WTC11 (cell line): Measurements from ENCODE around the gene PPP3R1. TPM values are rescaled to one million over a fixed set of nuclear protein-coding genes. Genes with fewer than 3 reads are reported as not detected.

ENCODE experiments used
- ATAC-seq: fragments of 200-7000 bp; cut with Tn5 transposase; 2 replicates; pipeline ENCODE4 v1.10.0; 2021; ENCODE audit warnings: mild to moderate bottlenecking, moderate library complexity
- CTCF ChIA-PET: fragments of 300-600 bp; sonication (Branson Sonifier 250); formaldehyde crosslinking; loops from one replicate; lab custom pipeline; 2021; ENCODE audit warnings: antibody characterized with exemption; lab: Charles Lee
- POLR2A ChIA-PET: fragments of 350-600 bp; sonication (Branson Sonifier 250); formaldehyde crosslinking; loops from one replicate; lab custom pipeline; 2021; ENCODE audit warnings: antibody characterized with exemption; lab: Charles Lee
- DNase-seq: peaks from one replicate; pipeline ENCODE4 v3.0.0; 2021; ENCODE audit warnings: low spot score
- H3K27ac Mint-ChIP-seq: 2 replicates; pipeline ENCODE4 v1.8.0; 2021; ENCODE audit warnings: mixed read lengths
- H3K27me3 Mint-ChIP-seq: 2 replicates; pipeline ENCODE4 v1.8.0; 2021; ENCODE audit warnings: low read depth, mild to moderate bottlenecking, moderate library complexity, mixed read lengths
- H3K36me3 Mint-ChIP-seq: 2 replicates; pipeline ENCODE4 v1.8.0; 2021; ENCODE audit warnings: mixed read lengths
- H3K4me1 Mint-ChIP-seq: 2 replicates; pipeline ENCODE4 v1.8.0; 2022; ENCODE audit warnings: mixed read lengths
- H3K4me3 Mint-ChIP-seq: 2 replicates; pipeline ENCODE4 v1.8.0; 2021; ENCODE audit warnings: mild to moderate bottlenecking, moderate library complexity, mixed read lengths
- H3K9me3 Mint-ChIP-seq: 2 replicates; pipeline ENCODE4 v1.8.0; 2021; ENCODE audit warnings: mixed read lengths
- CREB1 ChIP-seq: sonication (generic); formaldehyde crosslinking; IDR thresholded peaks from 2 replicates; pipeline ENCODE4 v1.8.0; 2023; ENCODE audit warnings: mild to moderate bottlenecking, missing genetic modification reagents
- ERG ChIP-seq: fragments of 250-450 bp; sonication (Bioruptor Pico); IDR thresholded peaks from 2 replicates; pipeline ENCODE4 v1.8.0; 2021; ENCODE audit warnings: mild to moderate bottlenecking
- FOXK1 ChIP-seq: sonication (generic); formaldehyde crosslinking; IDR thresholded peaks from 2 replicates; pipeline ENCODE4 v1.8.0; 2022; ENCODE audit warnings: mild to moderate bottlenecking, moderate library complexity, missing genetic modification reagents
- GRHL2 ChIP-seq: fragments of 250-450 bp; sonication (Bioruptor Pico); IDR thresholded peaks from 2 replicates; pipeline ENCODE4 v1.8.0; 2022; ENCODE audit warnings: mild to moderate bottlenecking, moderate library complexity; ENCODE audit not compliant: insufficient replicate concordance, severe bottlenecking
- JAZF1 ChIP-seq: fragments of 250-450 bp; sonication (Bioruptor Pico); IDR thresholded peaks from 2 replicates; pipeline ENCODE4 v1.9.0; 2021; ENCODE audit warnings: moderate library complexity, mild to moderate bottlenecking, inconsistent platforms
- PRDM15 ChIP-seq: sonication (generic); formaldehyde crosslinking; IDR thresholded peaks from 2 replicates; pipeline ENCODE4 v1.8.0; 2022; ENCODE audit warnings: missing genetic modification reagents
- TCF7 ChIP-seq: sonication (generic); formaldehyde crosslinking; IDR thresholded peaks from 2 replicates; pipeline ENCODE4 v1.8.0; 2022; ENCODE audit warnings: mild to moderate bottlenecking, low read depth, missing genetic modification reagents, moderate library complexity
- ZBTB43 ChIP-seq: sonication (generic); formaldehyde crosslinking; IDR thresholded peaks from 2 replicates; pipeline ENCODE4 v1.8.1; 2023; ENCODE audit warnings: mild to moderate bottlenecking, missing genetic modification reagents
- ZNF121 ChIP-seq: sonication (generic); formaldehyde crosslinking; IDR thresholded peaks from 2 replicates; pipeline ENCODE4 v1.8.0; 2023; ENCODE audit warnings: missing genetic modification reagents
- ZNF219 ChIP-seq: sonication (generic); formaldehyde crosslinking; IDR thresholded peaks from 2 replicates; pipeline ENCODE4 v1.8.0; 2023; ENCODE audit warnings: missing genetic modification reagents, mild to moderate bottlenecking, borderline replicate concordance
- ZNF317 ChIP-seq: sonication (generic); formaldehyde crosslinking; IDR thresholded peaks from 2 replicates; pipeline ENCODE4 v1.8.1; 2023; ENCODE audit warnings: low read depth, mild to moderate bottlenecking, moderate library complexity, missing genetic modification reagents, borderline replicate concordance
- ZNF396 ChIP-seq: fragments of 250-450 bp; sonication (Bioruptor Pico); IDR thresholded peaks from 2 replicates; pipeline ENCODE4 v1.8.0; 2021; ENCODE audit warnings: mild to moderate bottlenecking, moderate library complexity, borderline replicate concordance
- ZNF425 ChIP-seq: fragments of 250-450 bp; sonication (Bioruptor Pico); conservative IDR thresholded peaks from 2 replicates; pipeline ENCODE4 v1.9.0; 2021; ENCODE audit warnings: mild to moderate bottlenecking
- ZNF532 ChIP-seq: fragments of 250-450 bp; sonication (Bioruptor Pico); IDR thresholded peaks from 2 replicates; pipeline ENCODE4 v1.9.0; 2021; ENCODE audit warnings: mild to moderate bottlenecking, borderline replicate concordance
- total RNA-seq: library from RNA; stranded (reverse); gene quantifications from 3 replicates; pipeline ENCODE4 v1.2.3, GENCODE V29; 2021

PPP3R1 gene
- total RNA-seq, 1 experiment from 2014 or later = 61.4 TPM

GRCh38 chr2:68171684-68172083, 80.6 kb downstream of the PPP3R1 start (continued):
- TF ChIP-seq ZNF532 (CRISPR knock-in tag) (no peak), CREB1 (CRISPR knock-in tag) (no peak)
- TF ChIP-seq, all 79 proteins: peak for 0

- ATAC-seq (no peak), DNase-seq (no peak)
- Mint-ChIP-seq H3K36me3 (peaks cover 42% of the 10 kb centered on the region), H3K4me1 (no peaks in the 10 kb centered on the region), H3K9me3 (no peaks in the 10 kb centered on the region), H3K27ac (no peak overlapping the region), H3K27me3 (no peaks in the 10 kb centered on the region), H3K4me3 (no peak overlapping the region)
- ChIA-PET CTCF (no interaction called here), POLR2A (interaction anchor here (0.7 kb wide), 1 partner anchor 765 kb away, joined by 7 read pairs; no protein-coding TSS in a partner anchor)
- TF ChIP-seq ZNF121 (CRISPR knock-in tag) = no peak
- no peak for TF ChIP-seq ERG (CRISPR knock-in tag)
- no peak for TF ChIP-seq TCF7 (CRISPR knock-in tag)
- no peak for TF ChIP-seq ZNF425
- TF ChIP-seq GRHL2 (CRISPR knock-in tag) = no peak
- no peak for TF ChIP-seq ZNF317 (CRISPR knock-in tag)
- TF ChIP-seq ZNF396 (CRISPR knock-in tag) = no peak
- no peak for TF ChIP-seq FOXK1
- no peak for TF ChIP-seq PRDM15 (CRISPR knock-in tag)
- TF ChIP-seq JAZF1 (CRISPR knock-in tag) = no peak
- no peak for TF ChIP-seq ZNF219 (CRISPR knock-in tag)
- no peak for TF ChIP-seq ZBTB43 (CRISPR knock-in tag)
These were observed 81.2 kb downstream of the PPP3R1 start for GRCh38 chr2:68171146-68171545.
